ENCODE measurements around the gene ZC3H12D.

Gene ZC3H12D

DNA sequence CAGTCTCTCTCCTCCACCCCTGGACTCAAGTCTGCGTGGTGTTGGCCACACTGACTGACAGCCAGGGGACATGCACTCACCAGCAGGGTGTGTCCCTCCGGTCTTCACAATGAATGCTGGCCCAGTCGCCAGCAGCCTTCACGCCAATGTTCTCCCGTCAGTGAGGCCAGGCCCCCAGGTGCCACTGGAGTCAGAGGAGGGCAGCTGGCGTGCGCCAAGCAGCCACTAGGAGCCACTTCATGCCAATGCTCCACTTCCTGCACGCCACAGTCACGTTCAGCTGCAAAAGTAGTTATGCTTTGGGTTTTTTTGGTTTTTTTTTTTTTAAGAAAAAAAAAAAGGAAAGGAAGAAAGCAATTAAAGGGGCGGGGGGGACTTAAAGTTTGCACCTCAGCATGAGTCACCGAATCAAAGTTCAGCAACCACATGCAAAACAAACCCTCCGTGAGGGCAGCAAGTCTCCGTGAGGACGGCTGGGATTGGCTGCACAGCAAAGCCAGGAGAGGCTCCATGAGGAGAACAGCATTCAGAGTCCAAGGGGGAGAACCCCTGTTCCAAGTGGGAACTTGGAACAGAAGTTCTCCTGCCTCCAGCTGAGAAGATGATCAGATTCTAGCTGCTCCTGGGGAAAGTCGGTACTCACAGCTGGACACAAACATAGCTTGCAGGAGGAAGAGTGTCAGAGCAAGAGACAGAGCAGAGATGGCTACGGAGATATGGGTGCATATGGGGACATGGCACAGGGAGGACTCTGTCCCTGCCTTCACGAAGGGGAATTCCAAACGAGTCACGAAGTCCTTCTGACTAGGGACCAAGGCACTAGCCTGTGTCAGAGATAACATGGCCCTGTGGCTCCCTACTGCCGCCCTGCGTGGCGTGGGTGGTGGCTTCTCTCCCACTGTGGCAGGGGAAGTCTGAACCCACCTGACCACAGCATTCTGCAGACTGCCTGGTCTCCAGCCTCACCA lies at the start of gene ZC3H12D:
ZC3H12D (minus strand) TSS at position 282 of the 968 bp plus-strand sequence. CDS start 10,471 bp downstream, outside the sequence.
- peak; percentile 40 for TF ChIP-seq CTCF (IDR thresholded peaks at IDR 0.05; ENCODE audit: extremely low read depth, missing control alignments)
- peak; percentile 54 for DNase-seq (ENCODE audit: low spot score)

DNA sequence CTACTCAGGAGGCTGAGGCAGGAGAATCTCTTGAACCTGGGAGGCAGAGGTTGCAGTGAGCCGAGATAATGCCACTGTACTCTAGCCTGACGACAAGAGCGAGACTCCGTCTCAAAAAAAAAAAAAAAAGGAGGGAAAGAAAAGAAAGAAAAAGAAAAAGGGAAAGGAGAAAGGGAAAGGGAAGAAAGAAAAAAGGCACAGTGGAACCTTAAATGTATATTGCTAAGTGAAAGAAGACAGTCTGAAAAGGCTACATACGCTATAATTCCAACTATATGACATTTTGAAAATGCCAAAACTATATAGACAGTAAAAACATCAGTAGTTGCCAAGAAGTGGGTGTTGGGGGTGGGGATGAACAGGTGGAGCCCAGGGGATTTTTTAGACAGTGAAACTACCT lies 44.8 kb upstream of the ZC3H12D start:
- no peak for DNase-seq (ENCODE audit: low spot score)
- no peak for TF ChIP-seq CTCF (IDR thresholded peaks at IDR 0.05; ENCODE audit: extremely low read depth, missing control alignments)

DNA sequence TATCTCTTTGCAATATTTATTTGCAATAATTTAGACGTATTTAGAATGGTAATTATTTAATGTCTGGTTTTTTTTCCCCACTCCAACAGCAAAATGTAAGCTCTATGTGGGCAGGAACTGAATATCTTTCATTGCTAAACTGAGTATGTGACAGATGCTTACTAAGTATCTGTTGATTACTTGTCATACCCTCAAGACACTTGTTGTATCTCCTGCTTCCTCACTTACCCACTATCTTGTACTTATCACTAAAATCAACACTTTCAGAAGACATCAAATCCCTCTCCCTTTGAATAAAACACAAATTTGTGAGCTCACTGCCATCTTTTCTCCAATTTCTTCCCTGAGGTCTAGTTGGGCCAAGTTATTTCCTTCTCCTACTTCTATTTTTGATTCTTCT lies 30.7 kb upstream of the ZC3H12D start:
- no peak for DNase-seq (ENCODE audit: low spot score)
- TF ChIP-seq CTCF (IDR thresholded peaks at IDR 0.05; ENCODE audit: extremely low read depth, missing control alignments) = no peak

DNA sequence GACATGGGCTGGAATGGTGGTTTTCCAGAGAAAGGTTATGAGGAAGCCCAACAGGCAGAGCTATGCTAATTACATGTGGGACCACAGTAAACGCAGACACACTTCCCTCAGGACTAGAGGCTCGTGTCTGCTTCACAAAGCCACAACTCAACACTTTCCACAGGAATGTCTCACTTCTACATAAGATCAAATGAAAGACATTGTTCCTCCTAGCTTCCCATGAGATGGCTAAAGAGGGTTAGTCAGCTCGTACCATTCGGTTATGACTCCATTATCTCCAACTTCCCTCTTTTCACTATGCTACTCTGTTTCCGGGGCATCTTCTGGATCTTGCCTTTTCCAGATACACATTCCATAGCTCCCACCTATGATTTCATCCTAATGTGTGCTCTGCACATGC lies 29.1 kb upstream of the ZC3H12D start:
- no peak for TF ChIP-seq CTCF (IDR thresholded peaks at IDR 0.05; ENCODE audit: extremely low read depth, missing control alignments)
- no peak for DNase-seq (ENCODE audit: low spot score)

GRCh38 chr6:149510793-149511512 lies 26.1 kb upstream of the ZC3H12D start:
- no peak for DNase-seq (ENCODE audit: low spot score)
- TF ChIP-seq CTCF (IDR thresholded peaks at IDR 0.05; ENCODE audit: extremely low read depth, missing control alignments) = no peak

DNA sequence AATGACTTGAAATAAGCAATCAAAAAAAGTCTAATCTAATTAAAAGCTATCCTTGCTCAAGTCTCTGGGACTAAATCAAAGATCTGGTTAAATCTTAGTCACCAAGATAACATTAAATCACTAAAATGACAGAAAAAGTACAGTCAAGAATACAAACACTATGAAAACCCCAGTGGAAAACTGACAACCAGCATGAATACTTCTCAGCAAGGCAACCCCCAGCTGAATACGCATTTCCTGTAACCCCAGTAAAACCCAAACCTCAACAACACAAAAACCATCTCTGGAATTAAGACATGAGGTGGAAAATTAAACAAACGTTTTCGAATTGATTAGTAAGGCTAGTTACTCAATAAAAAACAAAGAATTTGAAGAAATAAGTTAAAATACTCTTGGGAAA lies 23.7 kb upstream of the ZC3H12D start:
- no peak for DNase-seq (ENCODE audit: low spot score)
- no peak for TF ChIP-seq CTCF (IDR thresholded peaks at IDR 0.05; ENCODE audit: extremely low read depth, missing control alignments)

DNA sequence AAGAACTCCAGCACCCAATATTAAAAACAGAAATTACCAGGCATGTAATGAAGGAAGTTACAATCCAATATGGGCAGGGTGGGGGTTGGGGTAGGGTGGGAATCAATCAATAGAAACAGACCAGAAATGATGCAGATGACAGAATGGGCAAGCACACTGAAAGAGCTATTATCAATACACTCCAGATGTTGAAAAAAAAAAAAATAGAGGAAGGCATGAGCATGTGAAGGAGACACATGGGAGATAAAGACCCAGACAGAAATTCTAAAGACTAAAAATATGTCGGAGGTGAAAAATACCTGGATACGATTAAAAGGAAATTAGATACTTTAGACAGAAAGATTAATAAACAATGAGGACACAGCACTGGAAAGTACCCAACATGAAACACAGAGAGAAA lies 19.1 kb upstream of the ZC3H12D start:
- DNase-seq (ENCODE audit: low spot score) = no peak
- TF ChIP-seq CTCF (IDR thresholded peaks at IDR 0.05; ENCODE audit: extremely low read depth, missing control alignments) = no peak
